Caco-2 (cell line): ENCODE data around the gene C16orf90. TPM values are rescaled to one million over a fixed set of nuclear protein-coding genes. Genes with fewer than 3 reads are reported as not detected.

ENCODE experiments used
- BruUV-seq: library from RNA; stranded (reverse); fragments of 400-500 nt; replicated peaks from 2 replicates; lab custom pipeline; 2021; lab: Mats Ljungman, UMichigan
- CTCF ChIA-PET: fragments of 300-600 bp; sonication (Branson Sonifier 250); formaldehyde crosslinking; loops from one replicate; lab custom pipeline; 2022; ENCODE audit warnings: antibody characterized with exemption; lab: Charles Lee
- POLR2A ChIA-PET: fragments of 300-600 bp; sonication (Branson Sonifier 250); formaldehyde crosslinking; loops from one replicate; lab custom pipeline; 2022; ENCODE audit warnings: antibody characterized with exemption; lab: Charles Lee
- DNase-seq, 2 experiments: peaks; one replicate each; pipeline versions ENCODE4 v3.0.0 to v3.0.0-alpha.2; 2020 to 2022
- H3K27me3 ChIP-seq: replicated peaks from 2 replicates; pipeline ENCODE4 v1.6.0; 2011; ENCODE audit warnings: low read length; ENCODE audit not compliant: control insufficient read depth, insufficient read depth
- H3K36me3 ChIP-seq: 2 replicates; pipeline ENCODE4 v1.5.1; 2011; ENCODE audit warnings: low read length; ENCODE audit not compliant: control insufficient read depth, insufficient read depth
- H3K4me1 ChIP-seq: fragments of 250-450 bp; sonication (Bioruptor Pico); 2 replicates; pipeline ENCODE4 v1.5.1; 2020; ENCODE audit warnings: mild to moderate bottlenecking
- H3K4me3 ChIP-seq: 2 replicates; pipeline ENCODE4 v1.5.1; 2011; ENCODE audit warnings: low read depth, mild to moderate bottlenecking, control low read depth, low read length
- H3K9me3 ChIP-seq: fragments of 250-450 bp; sonication (Bioruptor Pico); 2 replicates; pipeline ENCODE4 v1.5.1; 2020; ENCODE audit warnings: mild to moderate bottlenecking, moderate library complexity
- H3K27ac Mint-ChIP-seq: one replicate; pipeline ENCODE4 v1.8.0; 2022; ENCODE audit warnings: mixed read lengths; ENCODE audit not compliant: unreplicated experiment
- H3K27me3 Mint-ChIP-seq: one replicate; pipeline ENCODE4 v1.8.0; 2022; ENCODE audit warnings: mixed read lengths; ENCODE audit not compliant: insufficient read depth, unreplicated experiment
- H3K36me3 Mint-ChIP-seq: one replicate; pipeline ENCODE4 v1.8.0; 2022; ENCODE audit warnings: mild to moderate bottlenecking, mixed read lengths; ENCODE audit not compliant: insufficient read depth, unreplicated experiment
- H3K4me1 Mint-ChIP-seq: one replicate; pipeline ENCODE4 v1.8.0; 2022; ENCODE audit warnings: low read depth, mixed read lengths; ENCODE audit not compliant: unreplicated experiment
- H3K4me3 Mint-ChIP-seq: one replicate; pipeline ENCODE4 v1.8.0; 2022; ENCODE audit warnings: mild to moderate bottlenecking, moderate library complexity, mixed read lengths; ENCODE audit not compliant: unreplicated experiment
- H3K9me3 Mint-ChIP-seq: one replicate; pipeline ENCODE4 v1.8.0; 2022; ENCODE audit warnings: mixed read lengths; ENCODE audit not compliant: unreplicated experiment
- intact Hi-C: fragments of 100-400 bp; cut with micrococcal nuclease; formaldehyde crosslinking; loops from one replicate; pipeline ENCODE4 v1.10.0; 2022; ENCODE audit not compliant: unreplicated experiment
- total RNA-seq: library from RNA; stranded (reverse); gene quantifications from 2 replicates; pipeline ENCODE4 v1.2.3, GENCODE V29; 2022
- TF ChIP-seq, protein P1 (sequence below), 2 experiments: fragments of 200-600 bp in 1 of 2; IDR thresholded peaks; 1 replicate in 1 of 2; 2 replicates in 1 of 2; pipeline versions ENCODE4 v1.5.1 to v1.8.0; 2011 to 2022; ENCODE audit warnings: antibody characterized with exemption in 1 of 2, control low read depth in 1 of 2, inconsistent platforms in 1 of 2, low read depth in 1 of 2, low read length in 1 of 2, mild to moderate bottlenecking in 1 of 2, moderate library complexity in 1 of 2; ENCODE audit not compliant: insufficient read depth in 1 of 2, severe bottlenecking in 1 of 2, unreplicated experiment in 1 of 2

The C16orf90 gene
- total RNA-seq, 1 experiment from 2014 or later = not detected

DNA sequence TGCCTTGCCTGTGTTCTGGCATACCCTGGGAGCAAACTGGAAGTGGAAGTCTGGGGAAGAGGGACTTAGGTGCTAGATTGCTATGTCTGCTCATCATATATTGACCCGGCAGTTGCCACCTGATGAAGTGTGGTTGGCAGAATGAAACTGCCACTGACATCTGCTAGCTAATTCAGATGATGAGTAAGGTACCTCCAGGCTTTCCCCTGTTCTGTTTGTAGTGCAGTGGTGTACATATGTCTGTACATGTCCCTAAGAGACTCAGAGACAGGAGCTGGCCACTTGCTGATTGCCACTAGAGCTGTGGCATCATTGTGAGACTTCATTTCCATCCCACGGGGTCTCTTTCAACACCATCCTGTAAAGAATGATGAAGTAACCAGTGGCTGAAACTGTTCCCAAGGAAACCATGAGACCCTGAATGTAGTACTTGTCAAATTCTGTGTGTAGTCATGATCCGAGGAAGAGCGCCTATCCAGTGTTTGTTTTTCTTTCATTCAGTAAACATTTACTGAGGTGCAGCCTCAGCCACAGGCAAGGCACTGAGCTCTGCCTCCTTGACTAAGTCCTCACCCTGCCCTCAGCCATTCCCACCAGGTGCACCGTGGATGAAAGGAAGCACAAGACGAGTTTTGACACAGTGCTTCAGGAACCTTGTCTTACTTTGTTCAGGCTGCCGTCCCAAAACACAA, 18.7 kb upstream of the C16orf90 start:
- no peak overlapping the region for H3K4me3 ChIP-seq
- ChIA-PET CTCF (no interaction called here), POLR2A (no interaction called here)
- intact Hi-C loops = no loop called here
- H3K36me3 ChIP-seq = peaks cover 4% of the 10 kb centered on the region
- no peaks in the 10 kb centered on the region for H3K4me1 Mint-ChIP-seq
- no peaks in the 10 kb centered on the region for H3K9me3 ChIP-seq
- no peak overlapping the region for H3K27ac Mint-ChIP-seq
- BruUV-seq = no TSS peak
- no peak overlapping the region for H3K4me3 Mint-ChIP-seq
- H3K27me3 Mint-ChIP-seq = no peaks in the 10 kb centered on the region
- DNase-seq = no peak
- TF ChIP-seq, protein P1, sequence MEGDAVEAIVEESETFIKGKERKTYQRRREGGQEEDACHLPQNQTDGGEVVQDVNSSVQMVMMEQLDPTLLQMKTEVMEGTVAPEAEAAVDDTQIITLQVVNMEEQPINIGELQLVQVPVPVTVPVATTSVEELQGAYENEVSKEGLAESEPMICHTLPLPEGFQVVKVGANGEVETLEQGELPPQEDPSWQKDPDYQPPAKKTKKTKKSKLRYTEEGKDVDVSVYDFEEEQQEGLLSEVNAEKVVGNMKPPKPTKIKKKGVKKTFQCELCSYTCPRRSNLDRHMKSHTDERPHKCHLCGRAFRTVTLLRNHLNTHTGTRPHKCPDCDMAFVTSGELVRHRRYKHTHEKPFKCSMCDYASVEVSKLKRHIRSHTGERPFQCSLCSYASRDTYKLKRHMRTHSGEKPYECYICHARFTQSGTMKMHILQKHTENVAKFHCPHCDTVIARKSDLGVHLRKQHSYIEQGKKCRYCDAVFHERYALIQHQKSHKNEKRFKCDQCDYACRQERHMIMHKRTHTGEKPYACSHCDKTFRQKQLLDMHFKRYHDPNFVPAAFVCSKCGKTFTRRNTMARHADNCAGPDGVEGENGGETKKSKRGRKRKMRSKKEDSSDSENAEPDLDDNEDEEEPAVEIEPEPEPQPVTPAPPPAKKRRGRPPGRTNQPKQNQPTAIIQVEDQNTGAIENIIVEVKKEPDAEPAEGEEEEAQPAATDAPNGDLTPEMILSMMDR (IDR thresholded peaks at IDR 0.05; ENCODE audit: insufficient read depth in 1 of 2, low read depth in 1 of 2, low read length in 1 of 2, severe bottlenecking in 1 of 2, unreplicated experiment in 1 of 2) = no peak
- H3K4me1 ChIP-seq = no peaks in the 10 kb centered on the region
- no peaks in the 10 kb centered on the region for H3K9me3 Mint-ChIP-seq
- no peaks in the 10 kb centered on the region; the same call in 1 of the 2 replicates for H3K27me3 ChIP-seq
- peaks cover 5% of the 10 kb centered on the region for H3K36me3 Mint-ChIP-seq

DNA sequence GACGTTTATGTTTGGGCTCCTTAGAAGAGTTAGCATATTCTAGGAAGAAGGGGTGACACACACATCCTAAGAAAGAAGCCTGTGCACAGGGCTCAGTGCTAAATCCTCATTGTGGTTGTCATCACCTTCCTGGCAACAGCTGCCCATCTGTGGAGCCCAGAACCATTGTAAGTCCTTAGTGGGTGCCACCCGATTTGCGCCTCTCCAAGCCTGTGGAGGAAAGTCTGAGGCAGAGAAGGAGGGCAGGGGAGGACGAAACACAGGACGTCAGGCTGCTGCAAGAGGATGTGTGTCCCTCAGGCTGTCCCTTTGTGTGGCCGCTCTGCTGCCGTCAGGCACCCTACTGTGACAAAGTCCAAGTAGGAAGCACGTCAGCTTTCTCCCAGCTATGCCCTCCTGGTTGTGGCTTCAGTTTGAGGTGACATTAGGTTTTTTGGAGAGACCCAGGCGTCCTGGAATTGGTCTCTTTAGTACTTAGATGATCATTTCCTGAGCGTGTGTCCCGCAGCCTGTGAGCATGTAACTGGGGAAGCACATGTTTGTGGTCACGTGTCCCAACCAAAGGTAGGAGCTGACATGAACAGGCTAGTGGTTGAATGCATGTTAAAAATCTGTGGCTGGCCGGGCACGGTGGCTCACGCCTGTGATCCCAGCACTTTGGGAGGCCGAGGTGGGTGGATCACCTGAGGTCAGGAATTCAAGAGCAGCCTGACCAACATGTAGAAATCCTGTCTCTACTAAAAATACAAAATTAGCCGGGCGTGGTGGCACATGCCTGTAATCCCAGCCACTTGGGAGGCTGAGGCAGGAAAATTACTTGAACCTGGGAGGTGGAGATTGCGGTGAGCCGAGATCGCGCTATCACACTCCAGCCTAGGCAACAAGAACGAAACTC, 16.2 kb upstream of the C16orf90 start:
- Mint-ChIP-seq H3K27ac (no peak overlapping the region), H3K9me3 (no peaks in the 10 kb centered on the region), H3K27me3 (no peaks in the 10 kb centered on the region), H3K4me1 (no peaks in the 10 kb centered on the region), H3K4me3 (no peak overlapping the region), H3K36me3 (peaks cover 5% of the 10 kb centered on the region)
- POLR2A ChIA-PET = no interaction called here
- TF ChIP-seq, protein P1 (IDR thresholded peaks at IDR 0.05; ENCODE audit: insufficient read depth in 1 of 2, low read depth in 1 of 2, low read length in 1 of 2, severe bottlenecking in 1 of 2, unreplicated experiment in 1 of 2) = no peak
- intact Hi-C loops = no loop called here
- CTCF ChIA-PET = no interaction called here
- Histone ChIP-seq H3K27me3 (no peaks in the 10 kb centered on the region; the same call in 1 of the 2 replicates), H3K4me3 (no peak overlapping the region), H3K4me1 (no peaks in the 10 kb centered on the region), H3K9me3 (no peaks in the 10 kb centered on the region), H3K36me3 (peaks cover 4% of the 10 kb centered on the region)
- no peak for DNase-seq
- BruUV-seq = no TSS peak

DNA sequence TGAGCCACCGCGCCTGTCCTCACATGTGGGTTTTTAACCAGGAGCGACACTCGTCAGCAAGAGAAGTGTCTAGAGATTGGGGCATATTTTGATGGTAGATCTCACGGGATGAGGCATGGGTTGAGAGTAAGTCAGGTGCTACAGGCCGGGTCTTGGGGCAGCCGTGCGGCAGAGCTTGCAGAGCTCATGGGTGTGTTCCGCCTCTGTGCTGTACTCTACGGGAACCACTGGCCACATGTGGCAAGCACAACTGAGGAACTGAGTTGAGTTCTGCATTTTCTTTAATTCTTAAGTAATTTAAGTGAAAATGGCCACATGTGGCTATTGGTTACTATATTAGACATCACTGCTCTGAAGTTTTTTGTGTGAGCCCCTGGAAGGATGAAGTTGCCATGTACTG, 15.1 kb upstream of the C16orf90 start:
- Histone ChIP-seq H3K4me3 (no peak overlapping the region), H3K36me3 (peaks cover 4% of the 10 kb centered on the region), H3K9me3 (no peaks in the 10 kb centered on the region), H3K4me1 (no peaks in the 10 kb centered on the region), H3K27me3 (no peaks in the 10 kb centered on the region)
- no TSS peak for BruUV-seq
- H3K36me3 Mint-ChIP-seq = peaks cover 5% of the 10 kb centered on the region
- intact Hi-C loops = no loop called here
- DNase-seq = no peak
- H3K4me1 Mint-ChIP-seq = no peaks in the 10 kb centered on the region
- POLR2A ChIA-PET = no interaction called here
- no peaks in the 10 kb centered on the region for H3K27me3 Mint-ChIP-seq
- CTCF ChIA-PET = interaction anchor here (0.6 kb wide), 1 partner anchor 509 kb away, joined by 3 read pairs; no protein-coding TSS in a partner anchor
- H3K4me3 Mint-ChIP-seq = no peak overlapping the region
- H3K9me3 Mint-ChIP-seq = no peaks in the 10 kb centered on the region
- no peak overlapping the region for H3K27ac Mint-ChIP-seq
- TF ChIP-seq, protein P1 (IDR thresholded peaks at IDR 0.05; ENCODE audit: insufficient read depth in 1 of 2, low read depth in 1 of 2, low read length in 1 of 2, severe bottlenecking in 1 of 2, unreplicated experiment in 1 of 2) = no peak
